Activated B cell treated with CpG ODN at 0.5 μM for 24 hours (primary cell): ENCODE results near the gene EYS. TPM values are rescaled to one million over a fixed set of nuclear protein-coding genes. Genes with fewer than 3 reads are reported as not detected.
"Not testable (repeated sequence)": the region's sequence is repeated elsewhere in the genome, so short reads cannot be mapped to it uniquely, and the experiment has no call there.

Experiments
- ATAC-seq: fragments of 200-7000 bp; cut with Tn5 transposase; one replicate; pipeline ENCODE4 v1.10.0; 2021; ENCODE audit warnings: low read depth, mild to moderate bottlenecking, moderate library complexity
- CTCF ChIA-PET: fragments of 350-600 bp; sonication (Branson Sonifier 250); formaldehyde crosslinking; loops from one replicate; lab custom pipeline; 2021; ENCODE audit warnings: antibody characterized with exemption; lab: Charles Lee
- POLR2A ChIA-PET: fragments of 350-600 bp; sonication (Branson Sonifier 250); formaldehyde crosslinking; loops from one replicate; lab custom pipeline; 2021; ENCODE audit warnings: antibody characterized with exemption; lab: Charles Lee
- DNase-seq: peaks from one replicate; pipeline ENCODE4 v3.0.0; 2022
- H3K27ac Mint-ChIP-seq: one replicate; pipeline ENCODE4 v1.8.0; 2020; ENCODE audit warnings: mixed read lengths
- H3K27me3 Mint-ChIP-seq: one replicate; pipeline ENCODE4 v1.8.0; 2021; ENCODE audit warnings: mixed read lengths
- H3K36me3 Mint-ChIP-seq: one replicate; pipeline ENCODE4 v1.8.0; 2021; ENCODE audit warnings: low read depth, mixed read lengths
- H3K4me1 Mint-ChIP-seq: one replicate; pipeline ENCODE4 v1.8.0; 2021; ENCODE audit warnings: mixed read lengths
- H3K4me3 Mint-ChIP-seq: one replicate; pipeline ENCODE4 v1.8.0; 2020; ENCODE audit warnings: mild to moderate bottlenecking, mixed read lengths
- H3K9me3 Mint-ChIP-seq: one replicate; pipeline ENCODE4 v1.8.0; 2020; ENCODE audit warnings: mixed read lengths
- intact Hi-C: fragments of 100-400 bp; cut with micrococcal nuclease; formaldehyde crosslinking; loops from one replicate; pipeline ENCODE4 v1.15.1; 2024
- total RNA-seq: library from RNA; stranded (reverse); gene quantifications from 2 replicates; pipeline ENCODE4 v1.2.3, GENCODE V29; 2022
- TF ChIP-seq, protein P1 (sequence below): fragments of 200-600 bp; IDR thresholded peaks from one replicate; pipeline ENCODE4 v1.8.0; 2022; ENCODE audit warnings: antibody characterized with exemption, mild to moderate bottlenecking

The EYS gene
- total RNA-seq, 1 donor from 2014 or later: not detected

DNA sequence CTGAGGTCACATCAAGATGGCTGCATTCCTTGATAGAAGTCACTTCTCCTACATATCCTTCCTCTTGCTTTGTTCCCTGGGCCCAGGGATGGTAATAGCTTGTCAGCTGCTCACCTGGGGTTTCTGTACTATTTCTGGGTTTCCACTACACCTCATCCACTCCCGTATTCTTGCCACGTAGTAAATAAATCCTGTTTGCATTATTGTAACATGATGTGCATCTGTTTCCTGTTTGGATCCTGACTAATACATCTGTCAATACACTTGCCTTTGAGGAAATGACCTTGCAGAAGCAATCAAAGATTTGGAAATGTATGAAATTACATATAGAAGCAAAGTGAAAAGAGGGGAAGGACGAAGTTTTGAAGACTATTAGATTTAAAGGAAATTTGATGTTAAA, 1452.5 kb downstream of the EYS start:
- no peak for DNase-seq
- Mint-ChIP-seq H3K27me3 (no peaks in the 10 kb centered on the region), H3K27ac (no peak overlapping the region), H3K36me3 (no peaks in the 10 kb centered on the region), H3K4me1 (no peaks in the 10 kb centered on the region), H3K4me3 (no peak overlapping the region), H3K9me3 (peaks cover 4% of the 10 kb centered on the region)
- ChIA-PET CTCF (no interaction called here), POLR2A (no interaction called here)
- intact Hi-C loops: no loop called here
- TF ChIP-seq, protein P1, sequence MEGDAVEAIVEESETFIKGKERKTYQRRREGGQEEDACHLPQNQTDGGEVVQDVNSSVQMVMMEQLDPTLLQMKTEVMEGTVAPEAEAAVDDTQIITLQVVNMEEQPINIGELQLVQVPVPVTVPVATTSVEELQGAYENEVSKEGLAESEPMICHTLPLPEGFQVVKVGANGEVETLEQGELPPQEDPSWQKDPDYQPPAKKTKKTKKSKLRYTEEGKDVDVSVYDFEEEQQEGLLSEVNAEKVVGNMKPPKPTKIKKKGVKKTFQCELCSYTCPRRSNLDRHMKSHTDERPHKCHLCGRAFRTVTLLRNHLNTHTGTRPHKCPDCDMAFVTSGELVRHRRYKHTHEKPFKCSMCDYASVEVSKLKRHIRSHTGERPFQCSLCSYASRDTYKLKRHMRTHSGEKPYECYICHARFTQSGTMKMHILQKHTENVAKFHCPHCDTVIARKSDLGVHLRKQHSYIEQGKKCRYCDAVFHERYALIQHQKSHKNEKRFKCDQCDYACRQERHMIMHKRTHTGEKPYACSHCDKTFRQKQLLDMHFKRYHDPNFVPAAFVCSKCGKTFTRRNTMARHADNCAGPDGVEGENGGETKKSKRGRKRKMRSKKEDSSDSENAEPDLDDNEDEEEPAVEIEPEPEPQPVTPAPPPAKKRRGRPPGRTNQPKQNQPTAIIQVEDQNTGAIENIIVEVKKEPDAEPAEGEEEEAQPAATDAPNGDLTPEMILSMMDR: no peak
- ATAC-seq: no peak

DNA sequence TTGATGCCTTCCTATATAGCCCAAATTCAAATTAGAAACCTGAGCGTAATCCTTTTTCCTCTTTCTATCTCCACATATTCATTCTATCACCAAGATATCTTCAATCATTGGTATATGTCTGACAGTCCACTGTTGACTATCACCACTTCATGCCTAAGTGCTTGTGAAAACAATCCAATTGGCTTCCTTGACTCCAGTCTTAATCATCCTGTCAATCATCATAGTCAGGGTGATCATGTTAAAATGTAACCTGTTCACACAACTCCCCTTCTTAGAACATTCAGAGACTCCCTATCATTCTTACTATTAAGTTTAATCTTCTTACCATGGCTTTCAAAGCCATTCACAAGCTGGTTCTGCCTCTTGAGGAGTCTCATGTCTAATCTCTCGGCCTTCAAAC, 1454.8 kb downstream of the EYS start:
- Mint-ChIP-seq H3K4me3 (no peak overlapping the region), H3K27ac (no peak overlapping the region), H3K27me3 (no peaks in the 10 kb centered on the region), H3K9me3 (peaks cover 4% of the 10 kb centered on the region), H3K36me3 (no peaks in the 10 kb centered on the region), H3K4me1 (no peaks in the 10 kb centered on the region)
- TF ChIP-seq, protein P1: no peak
- ATAC-seq (no peak), DNase-seq (no peak)
- ChIA-PET POLR2A (no interaction called here), CTCF (no interaction called here)
- intact Hi-C loops: no loop called here

DNA sequence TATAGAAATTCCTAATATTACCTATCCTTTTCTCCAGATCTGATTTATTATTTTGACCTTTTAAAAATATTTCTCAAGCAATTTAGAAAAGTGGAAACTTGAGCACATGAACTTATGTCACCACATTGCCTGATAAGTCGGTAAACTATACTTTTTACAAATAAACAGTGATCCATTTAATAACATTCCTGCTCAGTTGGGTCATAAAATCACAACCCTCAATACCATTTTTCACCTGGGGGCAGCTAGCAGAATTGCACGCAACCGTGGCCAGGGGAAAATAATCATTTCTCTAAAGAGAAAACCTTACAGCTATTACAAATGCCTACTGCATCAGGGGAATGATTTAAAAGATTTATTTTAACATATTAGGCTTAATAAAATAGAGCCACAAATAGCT, 1456.9 kb downstream of the EYS start:
- CTCF ChIA-PET: no interaction called here
- H3K4me1 Mint-ChIP-seq: no peaks in the 10 kb centered on the region

DNA sequence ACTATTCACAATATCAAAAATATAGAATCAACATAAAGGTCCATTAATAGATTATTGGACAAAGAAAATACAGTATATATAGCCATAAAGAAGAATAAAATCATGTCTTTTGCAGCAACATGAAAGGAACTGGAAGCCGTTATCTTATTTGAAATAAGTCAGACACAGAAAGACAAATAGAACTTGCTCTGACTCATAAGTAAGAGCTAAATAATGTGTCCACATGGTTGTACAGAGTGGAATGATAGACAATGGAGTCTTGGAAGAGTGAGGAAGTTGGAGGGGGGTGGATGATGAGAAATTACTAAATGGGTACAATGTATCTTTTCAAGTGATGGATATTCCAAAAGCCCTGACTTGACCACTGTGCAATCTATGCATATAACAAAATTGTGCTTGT, 1457.9 kb downstream of the EYS start:
- TF ChIP-seq, protein P1: no peak
- H3K27ac Mint-ChIP-seq: no peak overlapping the region
- DNase-seq (no peak), ATAC-seq (no peak)
- H3K27me3 Mint-ChIP-seq: no peaks in the 10 kb centered on the region
- ChIA-PET POLR2A (no interaction called here), CTCF (no interaction called here)
- no peaks in the 10 kb centered on the region for H3K4me1 Mint-ChIP-seq
- intact Hi-C loops: no loop called here
- H3K4me3 Mint-ChIP-seq: no peak overlapping the region
- peaks cover 6% of the 10 kb centered on the region for H3K9me3 Mint-ChIP-seq
- no peaks in the 10 kb centered on the region for H3K36me3 Mint-ChIP-seq

More for the DNA sequence above, 1456.9 kb downstream of the EYS start:
- DNase-seq (no peak), ATAC-seq (no peak)
- TF ChIP-seq, protein P1: no peak
- Mint-ChIP-seq H3K36me3 (no peaks in the 10 kb centered on the region), H3K9me3 (peaks cover 6% of the 10 kb centered on the region), H3K27ac (no peak overlapping the region), H3K27me3 (no peaks in the 10 kb centered on the region), H3K4me3 (no peak overlapping the region)
- POLR2A ChIA-PET: no interaction called here
- intact Hi-C loops: no loop called here

DNA sequence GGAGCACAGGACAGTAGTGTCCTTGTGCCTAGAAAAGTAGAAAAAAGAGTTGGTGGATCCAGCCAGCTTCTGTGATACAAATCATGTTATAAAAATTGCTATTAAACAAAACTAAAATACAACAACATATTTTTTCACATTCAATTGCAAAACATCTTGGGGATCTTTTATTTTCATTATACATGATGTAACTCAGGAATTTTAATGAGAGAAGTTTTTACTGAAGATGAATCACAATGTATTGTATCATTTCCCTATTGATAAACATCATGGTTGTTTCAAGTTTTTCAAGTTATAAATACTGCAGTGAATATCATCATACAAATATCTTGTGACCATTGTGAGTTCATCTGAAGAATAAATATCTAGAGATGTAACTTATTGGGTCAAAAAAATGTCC, 1463.4 kb downstream of the EYS start:
- Mint-ChIP-seq H3K4me1 (no peaks in the 10 kb centered on the region), H3K36me3 (no peaks in the 10 kb centered on the region), H3K27ac (no peak overlapping the region), H3K9me3 (peaks cover 12% of the 10 kb centered on the region), H3K27me3 (no peaks in the 10 kb centered on the region), H3K4me3 (no peak overlapping the region)
- CTCF ChIA-PET: no interaction called here
- no peak for ATAC-seq
- no peak for DNase-seq
- TF ChIP-seq, protein P1: no peak
- POLR2A ChIA-PET: no interaction called here
- intact Hi-C loops: no loop called here

DNA sequence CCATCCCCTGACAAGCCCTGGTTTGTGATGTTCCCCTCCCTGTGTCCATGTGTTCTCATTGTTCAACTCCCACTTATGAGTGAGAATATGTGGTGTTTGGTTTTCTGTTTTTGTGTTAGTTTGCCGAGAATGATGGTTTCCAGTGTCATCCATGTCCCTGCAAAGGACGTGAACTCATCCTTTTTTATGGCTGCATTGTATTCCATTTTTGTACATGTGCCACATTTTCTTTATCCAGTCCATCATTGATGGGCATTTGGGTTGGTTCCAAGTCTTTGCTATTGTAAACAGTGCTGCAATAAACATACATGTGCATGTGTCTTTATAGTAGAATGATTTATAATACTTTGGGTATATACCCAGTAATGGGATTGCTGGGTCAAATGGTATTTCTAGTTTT, 1468.1 kb downstream of the EYS start:
- H3K4me3 Mint-ChIP-seq, intact Hi-C loops, H3K4me1 Mint-ChIP-seq, H3K27me3 Mint-ChIP-seq, H3K36me3 Mint-ChIP-seq, POLR2A ChIA-PET, H3K27ac Mint-ChIP-seq, ATAC-seq, DNase-seq, CTCF ChIA-PET: not testable (repeated sequence)
- H3K9me3 Mint-ChIP-seq: peaks cover 13% of the 10 kb centered on the region
